Endothelial cell of umbilical vein (primary cell): ENCODE results near the gene FANCC.

Experiments used
- EZH2 ChIP-seq: IDR thresholded peaks from 2 replicates; pipeline ENCODE4 v1.6.1; 2012; ENCODE audit warnings: borderline replicate concordance, low read depth, mild to moderate bottlenecking, moderate library complexity, low read length, inconsistent platforms; ENCODE audit not compliant: severe bottlenecking
- FOS ChIP-seq: IDR thresholded peaks from 2 replicates; pipeline ENCODE4 v1.6.1; 2011; ENCODE audit warnings: mild to moderate bottlenecking, low read length, moderate library complexity, borderline replicate concordance; ENCODE audit not compliant: insufficient read depth
- POLR2A ChIP-seq: IDR thresholded peaks from 2 replicates; pipeline ENCODE4 v1.6.1; 2012; ENCODE audit warnings: low read depth, mild to moderate bottlenecking, control low read depth, low read length
- TF ChIP-seq, protein P1 (sequence below), 2 donors: IDR thresholded peaks; 1 replicate in 1 of 2; 2 replicates in 1 of 2; pipeline ENCODE4 v1.5.1; 2011; ENCODE audit warnings: low read length in 2 of 2, mild to moderate bottlenecking in 2 of 2, moderate library complexity in 2 of 2, control low read depth in 1 of 2, inconsistent platforms in 1 of 2, low read depth in 1 of 2; ENCODE audit not compliant: insufficient read depth in 1 of 2; ENCODE audit errors: extremely low read depth in 1 of 2
- TF ChIP-seq, protein P2 (sequence below): IDR thresholded peaks from 2 replicates; pipeline ENCODE4 v1.6.1; 2011; ENCODE audit not compliant: insufficient read depth, insufficient read length

DNA sequence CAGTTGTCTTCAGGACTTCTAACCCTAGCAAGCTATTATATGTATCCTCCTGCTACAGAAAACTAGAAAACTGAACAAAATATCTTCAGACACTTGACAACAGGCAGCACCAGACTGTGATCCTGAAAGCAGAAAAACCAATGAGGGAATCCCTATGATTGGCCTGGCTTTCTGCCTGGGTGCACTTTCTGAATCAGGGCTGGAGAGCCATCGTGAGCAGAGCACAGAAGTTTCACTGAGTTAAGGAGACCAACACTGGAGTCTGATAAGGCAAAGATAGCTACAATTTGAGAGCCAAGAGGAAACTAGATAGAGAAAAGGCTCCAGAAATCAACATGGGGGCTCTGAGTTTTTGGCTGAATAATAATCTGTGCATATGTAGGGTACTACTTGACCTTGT is 106.5 kb downstream of the FANCC start:
- TF ChIP-seq, protein P1, sequence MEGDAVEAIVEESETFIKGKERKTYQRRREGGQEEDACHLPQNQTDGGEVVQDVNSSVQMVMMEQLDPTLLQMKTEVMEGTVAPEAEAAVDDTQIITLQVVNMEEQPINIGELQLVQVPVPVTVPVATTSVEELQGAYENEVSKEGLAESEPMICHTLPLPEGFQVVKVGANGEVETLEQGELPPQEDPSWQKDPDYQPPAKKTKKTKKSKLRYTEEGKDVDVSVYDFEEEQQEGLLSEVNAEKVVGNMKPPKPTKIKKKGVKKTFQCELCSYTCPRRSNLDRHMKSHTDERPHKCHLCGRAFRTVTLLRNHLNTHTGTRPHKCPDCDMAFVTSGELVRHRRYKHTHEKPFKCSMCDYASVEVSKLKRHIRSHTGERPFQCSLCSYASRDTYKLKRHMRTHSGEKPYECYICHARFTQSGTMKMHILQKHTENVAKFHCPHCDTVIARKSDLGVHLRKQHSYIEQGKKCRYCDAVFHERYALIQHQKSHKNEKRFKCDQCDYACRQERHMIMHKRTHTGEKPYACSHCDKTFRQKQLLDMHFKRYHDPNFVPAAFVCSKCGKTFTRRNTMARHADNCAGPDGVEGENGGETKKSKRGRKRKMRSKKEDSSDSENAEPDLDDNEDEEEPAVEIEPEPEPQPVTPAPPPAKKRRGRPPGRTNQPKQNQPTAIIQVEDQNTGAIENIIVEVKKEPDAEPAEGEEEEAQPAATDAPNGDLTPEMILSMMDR (IDR thresholded peaks at IDR 0.05; ENCODE audit: extremely low read depth in 1 of 2, insufficient read depth in 1 of 2, low read depth in 1 of 2, low read length in 2 of 2), result no peak
- TF ChIP-seq EZH2 (no peak), POLR2A (no peak), FOS (no peak)
- TF ChIP-seq, protein P2, sequence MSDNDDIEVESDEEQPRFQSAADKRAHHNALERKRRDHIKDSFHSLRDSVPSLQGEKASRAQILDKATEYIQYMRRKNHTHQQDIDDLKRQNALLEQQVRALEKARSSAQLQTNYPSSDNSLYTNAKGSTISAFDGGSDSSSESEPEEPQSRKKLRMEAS, result no peak
